SK-N-MC (cell line): ENCODE results near the gene NBPF11.

Experiments
- EZH2 ChIP-seq: fragments of 200-600 bp; sonication (generic); IDR thresholded peaks from one replicate; pipeline ENCODE4 v1.6.1; 2017; ENCODE audit warnings: antibody characterized with exemption
- FOXP2 ChIP-seq: optimal IDR thresholded peaks from 2 replicates; pipeline ENCODE3; 2011; ENCODE audit warnings: mild to moderate bottlenecking, moderate library complexity; ENCODE audit not compliant: insufficient read depth; ENCODE audit errors: extremely low read length, control extremely low read depth
- POLR2AphosphoS5 ChIP-seq: IDR thresholded peaks from 2 replicates; pipeline ENCODE4 v1.6.1; 2012; ENCODE audit warnings: mild to moderate bottlenecking, low read depth, low read length, borderline replicate concordance

- TF ChIP-seq POLR2AphosphoS5 (no peak), EZH2 (no peak), FOXP2 (no peak)
Measured at GRCh38 chr1:148160343-148161052, 8.4 kb upstream of the NBPF11 start.
